HG02623 (cell line): ENCODE data around the gene PEX14.
"Not testable (repeated sequence)": the region's sequence is repeated elsewhere in the genome, so short reads cannot be mapped to it uniquely, and the experiment has no call there.

Source experiments
- ATAC-seq: cut with Tn5 transposase; IDR thresholded peaks from one replicate; pipeline ENCODE4 v1.9.1; 2021; ENCODE audit warnings: moderate library complexity; ENCODE audit not compliant: unreplicated experiment

PEX14 gene

DNA sequence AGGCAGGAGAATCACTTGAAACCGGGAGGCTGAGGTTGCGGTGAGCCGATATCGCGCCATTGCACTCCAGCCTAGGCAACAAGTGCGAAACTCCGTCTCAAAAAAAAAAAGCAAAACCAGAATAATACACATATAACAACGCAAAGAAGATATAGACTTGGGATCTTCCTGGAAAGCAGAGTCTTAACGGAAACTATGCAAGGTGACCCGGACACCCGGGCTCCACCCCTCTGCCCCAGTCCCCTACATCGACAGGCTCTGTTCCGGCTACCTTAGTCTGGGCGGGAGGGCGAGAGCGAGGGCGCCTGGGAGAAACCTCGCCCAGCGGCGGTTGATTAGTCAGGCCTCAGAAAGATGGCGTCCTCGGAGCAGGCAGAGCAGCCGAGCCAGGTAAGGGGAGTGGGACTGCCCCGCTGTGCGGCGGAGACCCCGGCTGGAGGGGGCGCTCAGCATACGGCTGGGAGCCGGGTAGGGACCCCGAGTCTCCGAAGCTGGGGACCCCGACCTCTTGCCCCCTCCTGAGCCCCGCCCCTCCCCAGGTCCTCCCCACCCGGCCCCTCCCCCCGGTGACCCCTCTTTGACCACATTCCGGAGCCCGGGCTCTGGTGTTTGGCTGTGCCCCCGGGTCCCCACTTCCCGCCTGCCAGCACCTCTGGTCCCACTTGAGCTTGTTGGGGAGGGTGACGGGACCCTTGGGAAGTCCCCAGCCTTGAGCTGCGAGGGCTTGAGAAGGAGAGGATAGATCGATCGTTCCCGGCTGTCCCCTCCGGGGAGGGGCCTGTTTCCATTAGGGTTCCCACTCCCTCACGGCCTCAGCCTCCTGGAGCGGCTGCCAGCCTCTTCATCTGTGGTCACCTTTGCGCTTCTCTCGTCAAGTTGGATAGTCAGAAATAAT lies at the start of gene PEX14:
TSS of gene PEX14 (plus strand) at position 338 of the 895 bp plus-strand sequence. CDS start at position 355, 17 bp downstream.
- peak; percentile 54 for ATAC-seq

GRCh38 chr1:10425826-10426534 lies 48.8 kb upstream of the PEX14 start:
- not testable (repeated sequence) for ATAC-seq

DNA sequence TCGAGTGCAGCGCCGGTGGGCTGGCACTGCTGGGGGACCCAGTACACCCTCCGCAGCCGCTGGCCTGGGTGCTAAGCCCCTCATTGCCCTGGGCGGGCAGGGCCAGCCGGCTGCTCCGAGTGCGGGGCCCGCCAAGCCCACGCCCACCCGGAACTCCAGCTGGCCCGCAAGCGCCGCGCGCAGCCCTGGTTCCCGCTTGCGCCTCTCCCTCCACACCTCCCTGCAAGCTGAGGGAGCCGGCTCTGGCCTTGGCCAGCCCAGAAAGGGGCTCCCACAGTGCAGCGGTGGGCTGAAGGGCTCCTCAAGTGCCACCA lies 48.3 kb upstream of the PEX14 start:
- ATAC-seq = not testable (repeated sequence)

- ATAC-seq = no peak
Observed at GRCh38 chr1:10428984-10429383, 45.8 kb upstream of the PEX14 start.

DNA sequence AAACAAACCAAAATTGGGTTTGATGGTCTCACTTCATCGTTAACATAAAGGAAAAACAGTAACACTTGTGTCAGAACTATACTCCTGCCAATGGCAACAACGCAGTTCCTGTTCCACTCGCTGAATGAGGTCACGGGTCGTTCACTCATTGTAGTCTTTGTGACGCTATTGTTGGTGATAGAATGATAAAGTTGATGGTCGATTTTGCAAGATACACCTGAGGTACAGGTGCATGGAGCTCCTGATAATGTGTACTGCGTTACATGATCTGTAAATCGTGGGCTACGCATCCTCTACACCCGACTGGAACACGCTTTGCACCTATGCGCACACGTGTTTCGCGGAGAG lies 44.9 kb upstream of the PEX14 start:
- ATAC-seq = no peak

- peak; percentile 70 for ATAC-seq
Observed at GRCh38 chr1:10430216-10431069, 44.3 kb upstream of the PEX14 start, which contains the start of gene CENPS. CENPS (plus strand) TSS chr1:10430433; CDS start chr1:10430518, 85 bp downstream.

DNA sequence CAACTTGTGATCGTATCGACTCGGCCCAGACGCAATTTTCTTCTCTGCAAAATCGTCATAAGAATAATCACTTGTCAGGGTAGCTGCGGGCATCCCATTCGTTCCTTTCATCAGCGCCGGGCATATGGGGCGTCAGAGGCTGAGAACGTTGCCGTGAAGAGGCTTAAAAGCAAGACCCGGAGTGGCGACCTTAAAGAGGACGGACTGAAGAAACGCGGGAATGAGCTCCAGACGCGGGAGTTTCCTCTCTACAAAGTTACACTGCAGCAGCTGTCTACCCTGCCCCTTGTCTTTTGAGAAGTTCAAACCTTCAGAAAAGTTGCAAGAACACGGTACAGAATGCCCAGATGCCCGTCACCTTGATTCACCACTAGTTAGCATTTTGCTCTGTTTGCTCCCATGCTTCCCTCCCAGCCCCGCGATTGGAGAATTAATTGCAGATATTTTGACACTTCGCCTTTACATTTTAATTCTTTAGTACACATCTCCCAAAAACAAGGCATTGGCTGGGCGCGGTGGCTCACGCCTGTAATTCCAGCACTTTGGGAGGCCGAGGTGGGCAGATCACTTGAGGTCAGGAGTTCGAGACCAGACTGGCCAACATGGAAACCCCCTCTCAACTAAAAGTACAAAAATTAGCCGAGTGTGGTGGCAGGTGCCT lies 43.5 kb upstream of the PEX14 start:
- ATAC-seq = no peak

- no peak for ATAC-seq
Observed at GRCh38 chr1:10432910-10433700, 41.6 kb upstream of the PEX14 start.

GRCh38 chr1:10433790-10434189 lies 41.0 kb upstream of the PEX14 start:
- no peak for ATAC-seq

- no peak for ATAC-seq
Observed at GRCh38 chr1:10434590-10434989, 40.2 kb upstream of the PEX14 start.

GRCh38 chr1:10437052-10437451 lies 37.7 kb upstream of the PEX14 start:
- no peak for ATAC-seq

DNA sequence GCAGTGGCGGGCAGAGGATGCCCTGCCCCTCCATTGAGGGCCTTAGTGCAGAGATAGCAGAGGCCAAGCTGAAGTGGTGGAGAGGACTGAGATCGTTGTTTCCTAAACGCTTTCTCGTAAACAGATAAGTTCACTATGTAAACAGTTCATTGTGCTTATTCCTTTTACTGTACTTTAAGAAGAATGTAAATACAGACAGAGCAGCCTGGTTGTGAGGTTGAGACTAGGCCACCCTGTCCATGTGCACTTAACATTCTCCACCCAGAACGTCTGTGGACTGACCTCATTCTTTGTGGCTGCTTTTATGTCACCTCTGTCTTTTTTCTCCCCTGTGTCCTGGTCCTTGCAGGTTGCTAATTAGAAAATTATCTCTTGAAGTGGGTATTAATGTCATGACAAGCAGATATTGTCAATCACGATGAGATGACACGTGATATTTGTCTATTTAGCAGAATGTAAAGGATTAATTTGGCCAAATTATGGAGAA lies 36.0 kb upstream of the PEX14 start:
- ATAC-seq = no peak

GRCh38 chr1:10440305-10440704 lies 34.4 kb upstream of the PEX14 start:
- ATAC-seq = no peak

- no peak for ATAC-seq
Observed at GRCh38 chr1:10440794-10441193, 34.0 kb upstream of the PEX14 start.

DNA sequence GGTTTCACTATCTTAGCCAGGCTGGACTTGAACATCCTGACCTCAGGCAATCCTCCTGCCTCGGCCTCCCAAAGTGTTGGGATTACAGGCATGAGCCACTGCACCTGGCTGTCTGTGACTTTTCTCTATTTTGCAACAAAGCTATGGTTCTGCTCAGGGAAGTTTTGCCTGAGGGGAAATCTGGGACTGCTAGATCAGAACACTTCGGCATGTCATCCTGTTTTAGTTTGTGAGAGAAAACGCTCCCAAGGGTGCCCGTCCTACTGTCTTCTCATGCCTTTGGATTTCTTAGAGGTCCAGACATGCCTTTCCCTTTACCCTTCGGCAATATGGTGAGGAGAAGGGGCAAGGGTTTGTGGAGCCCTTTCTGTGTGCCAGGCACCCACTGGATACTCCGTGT lies 30.5 kb upstream of the PEX14 start:
- ATAC-seq = no peak

- ATAC-seq = no peak
Observed at GRCh38 chr1:10444795-10445397, 29.9 kb upstream of the PEX14 start.

DNA sequence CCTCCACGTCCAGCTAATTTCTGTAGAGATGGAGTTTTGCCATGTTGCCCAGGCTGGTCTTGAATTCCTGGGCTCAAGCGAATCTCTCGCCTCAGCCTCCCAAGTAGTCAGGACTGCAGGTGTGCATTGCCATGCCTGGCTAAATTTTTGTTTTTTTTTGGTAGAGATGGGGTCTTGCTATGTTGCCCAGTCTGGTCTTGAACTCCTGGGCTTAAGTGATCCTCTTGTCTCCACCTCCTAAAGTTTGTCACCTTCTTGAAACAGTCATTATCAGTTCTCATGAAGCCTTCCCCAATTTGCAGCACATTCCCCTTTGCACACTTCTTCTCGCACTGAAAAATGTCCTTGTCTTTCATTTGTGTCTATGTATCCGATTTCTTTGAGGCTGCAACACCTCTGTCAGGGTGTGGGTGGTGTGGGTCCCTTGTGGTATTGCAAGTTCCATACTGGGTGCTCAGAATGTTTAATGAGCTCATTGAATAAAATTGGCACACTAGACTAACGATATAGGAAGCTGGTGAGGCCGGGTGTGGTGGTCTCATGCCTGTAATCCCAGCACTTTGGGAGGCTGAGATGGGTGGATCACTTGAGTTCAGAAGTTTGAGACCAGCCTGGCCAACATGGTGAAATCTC lies 27.8 kb upstream of the PEX14 start:
- no peak for ATAC-seq

GRCh38 chr1:10449751-10450150 lies 25.0 kb upstream of the PEX14 start, which contains the start of gene CORT:
CORT (plus strand) TSS chr1:10450031; CDS start chr1:10450224, 193 bp downstream.
- no peak for ATAC-seq
